HG02884 (cell line): ENCODE data around the gene NKX1-2.
"Not testable (repeated sequence)": the region's sequence is repeated elsewhere in the genome, so short reads cannot be mapped to it uniquely, and the experiment has no call there.

Experiments used
- ATAC-seq: cut with Tn5 transposase; IDR thresholded peaks from one replicate; pipeline ENCODE4 v1.9.1; 2021; ENCODE audit warnings: mild to moderate bottlenecking, moderate library complexity; ENCODE audit not compliant: unreplicated experiment

The NKX1-2 gene

GRCh38 chr10:124453960-124454610 is 4.2 kb upstream of the NKX1-2 start:
- no peak for ATAC-seq

DNA sequence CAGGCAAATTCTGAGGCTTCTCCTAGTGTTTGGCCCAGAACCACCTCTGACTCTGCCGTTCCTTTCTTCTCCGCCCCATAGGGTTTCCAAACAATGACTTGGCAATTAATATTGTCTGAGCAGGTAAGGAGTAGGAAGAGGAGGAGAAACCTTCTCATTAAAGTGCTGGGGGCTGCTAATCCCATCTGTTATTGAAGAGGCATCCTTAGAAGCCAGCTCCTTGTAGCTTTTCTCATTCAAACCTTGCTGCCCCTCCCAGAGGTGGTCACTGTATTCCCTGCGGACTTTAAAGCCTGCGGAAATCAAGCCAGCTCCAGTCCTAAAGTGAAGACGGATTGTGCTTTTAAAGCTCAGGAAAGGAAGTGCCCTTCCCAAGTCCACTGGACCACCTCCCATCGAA is 1.4 kb upstream of the NKX1-2 start:
- no peak for ATAC-seq

- ATAC-seq = no peak
Observed at GRCh38 chr10:124450783-124451057, 885 bp upstream of the NKX1-2 start.

DNA sequence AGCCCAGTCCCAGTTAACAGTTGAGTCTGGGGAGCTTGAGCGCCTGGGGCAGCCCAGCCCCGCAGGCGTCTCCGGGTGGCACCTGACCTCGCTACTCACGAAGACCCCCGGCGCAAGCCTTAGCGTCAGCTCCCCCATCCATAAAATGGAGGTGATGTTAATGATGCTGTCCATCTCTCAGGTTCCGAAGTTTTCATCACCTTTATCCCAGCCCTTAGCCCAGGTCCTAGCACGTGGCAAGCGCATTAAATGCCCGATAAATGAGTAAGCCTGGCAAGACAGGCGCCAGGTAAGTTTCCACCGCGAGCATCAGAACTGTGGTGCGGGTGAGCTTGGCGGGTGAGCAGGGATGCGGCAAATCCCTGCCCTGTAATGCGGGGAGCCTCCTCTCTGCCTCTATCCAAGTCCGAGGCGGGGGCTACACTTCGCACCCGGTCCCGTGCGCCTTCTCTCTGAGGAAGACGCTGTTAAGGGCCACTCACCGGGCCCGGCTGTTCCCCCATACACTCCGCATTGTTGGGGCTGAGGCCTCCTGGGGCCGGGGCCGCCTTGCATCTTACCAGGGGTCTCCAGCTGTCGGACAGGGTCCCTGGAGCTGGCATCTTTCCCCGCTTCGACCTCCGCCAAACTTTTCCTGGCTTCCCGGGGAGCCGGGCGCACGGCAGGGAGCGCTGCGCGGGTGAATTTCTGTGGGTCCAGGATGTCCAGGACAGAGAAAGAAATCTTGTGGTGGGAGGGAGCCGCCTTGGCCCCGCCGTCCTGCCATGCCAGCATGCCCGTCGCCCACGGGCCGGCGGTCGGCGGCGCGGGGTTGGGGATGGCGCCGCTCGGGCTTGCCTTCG is 444 bp downstream of the NKX1-2 start:
- ATAC-seq = no peak

GRCh38 chr10:124448696-124449169 is 1.1 kb downstream of the NKX1-2 start:
- no peak for ATAC-seq

DNA sequence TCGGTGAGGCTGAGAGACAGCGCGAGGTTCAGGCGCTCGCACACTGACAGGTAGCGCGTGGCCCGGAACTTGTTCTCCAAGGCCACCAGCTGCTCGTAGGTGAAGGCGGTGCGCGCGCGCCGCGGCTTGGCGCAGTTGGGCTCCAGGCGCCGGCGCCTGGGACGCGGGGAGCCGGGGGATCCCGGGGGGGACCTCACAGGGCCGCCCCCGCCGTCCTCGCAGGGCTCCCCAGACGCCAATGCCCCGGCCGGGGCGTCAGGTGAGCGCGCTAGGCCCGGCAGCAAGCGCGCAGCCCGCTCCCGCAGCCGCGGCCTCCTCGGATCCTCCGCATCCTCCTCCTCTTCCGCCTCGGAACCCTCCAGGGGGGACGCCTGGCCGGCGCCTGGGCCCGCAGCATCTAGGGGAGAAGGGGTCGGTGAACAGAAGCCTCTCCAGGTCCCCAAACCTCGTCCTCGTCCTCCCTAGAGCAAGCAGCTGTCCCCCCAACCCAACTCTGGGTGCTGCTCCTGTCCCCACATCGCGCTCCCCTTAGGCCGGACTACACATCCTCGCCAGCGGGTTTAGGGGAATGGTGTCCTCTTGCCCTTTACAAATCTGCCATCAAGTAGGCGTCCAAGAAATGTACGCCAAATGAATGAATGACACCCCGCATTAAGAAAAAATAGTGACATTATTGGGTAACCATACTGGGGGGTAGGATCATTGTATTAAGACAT is 1.9 kb downstream of the NKX1-2 start:
- ATAC-seq = no peak

DNA sequence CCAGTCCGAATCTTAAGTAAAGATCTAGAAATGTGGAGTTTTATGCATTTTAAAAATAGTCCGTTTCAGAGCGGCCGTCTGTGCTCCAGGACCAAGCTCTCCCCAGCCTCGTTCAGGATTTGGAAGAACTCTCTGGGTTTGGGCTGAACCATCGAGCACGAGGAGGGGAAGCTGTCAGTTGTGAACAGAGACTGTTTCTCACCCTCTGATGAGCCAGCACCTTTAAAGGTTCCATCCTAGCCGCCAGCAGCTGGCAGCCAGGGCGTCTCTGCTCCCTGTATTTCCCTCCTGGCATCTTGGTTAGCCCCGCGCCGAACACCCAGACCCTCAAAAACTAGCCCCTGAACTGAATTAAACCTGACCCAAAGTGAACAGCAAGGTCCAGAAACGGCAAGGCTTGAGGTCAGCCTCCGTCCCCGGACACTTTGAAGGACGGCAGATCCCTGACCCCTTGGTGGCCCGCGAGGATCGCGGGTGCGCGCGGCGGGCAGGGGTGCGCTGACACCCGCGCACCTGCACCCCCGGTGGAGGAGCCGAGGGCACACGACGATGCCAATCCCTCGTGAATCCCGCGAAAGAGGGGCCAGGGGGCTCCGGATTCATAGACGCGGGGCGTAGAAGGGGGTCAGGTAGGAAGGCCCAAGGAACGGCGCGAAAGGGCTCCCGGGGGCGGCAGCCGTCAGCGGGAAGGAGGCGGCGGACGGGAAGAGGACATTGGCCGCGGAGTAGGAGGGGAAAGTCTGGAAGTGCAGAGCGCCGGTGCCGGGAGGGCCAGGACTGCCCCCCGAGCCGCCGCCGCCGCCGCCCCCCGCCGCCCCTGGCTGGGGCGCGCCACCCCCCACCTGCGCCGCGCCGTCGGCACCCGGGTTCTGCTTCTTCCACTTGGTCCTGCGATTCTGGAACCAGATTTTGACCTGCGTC is 2.7 kb downstream of the NKX1-2 start:
- ATAC-seq = no peak

GRCh38 chr10:124441694-124442093 is 8.1 kb downstream of the NKX1-2 start:
- ATAC-seq = not testable (repeated sequence)

GRCh38 chr10:124436191-124436638 is 13.6 kb downstream of the NKX1-2 start:
- peak; percentile 74 for ATAC-seq

- not testable (repeated sequence) for ATAC-seq
Observed at GRCh38 chr10:124435683-124436082, 14.2 kb downstream of the NKX1-2 start.

GRCh38 chr10:124433461-124433860 is 16.4 kb downstream of the NKX1-2 start:
- no peak for ATAC-seq

- no peak for ATAC-seq
Observed at GRCh38 chr10:124430077-124430476, 19.8 kb downstream of the NKX1-2 start.

GRCh38 chr10:124429576-124429975 is 20.3 kb downstream of the NKX1-2 start:
- no peak for ATAC-seq

DNA sequence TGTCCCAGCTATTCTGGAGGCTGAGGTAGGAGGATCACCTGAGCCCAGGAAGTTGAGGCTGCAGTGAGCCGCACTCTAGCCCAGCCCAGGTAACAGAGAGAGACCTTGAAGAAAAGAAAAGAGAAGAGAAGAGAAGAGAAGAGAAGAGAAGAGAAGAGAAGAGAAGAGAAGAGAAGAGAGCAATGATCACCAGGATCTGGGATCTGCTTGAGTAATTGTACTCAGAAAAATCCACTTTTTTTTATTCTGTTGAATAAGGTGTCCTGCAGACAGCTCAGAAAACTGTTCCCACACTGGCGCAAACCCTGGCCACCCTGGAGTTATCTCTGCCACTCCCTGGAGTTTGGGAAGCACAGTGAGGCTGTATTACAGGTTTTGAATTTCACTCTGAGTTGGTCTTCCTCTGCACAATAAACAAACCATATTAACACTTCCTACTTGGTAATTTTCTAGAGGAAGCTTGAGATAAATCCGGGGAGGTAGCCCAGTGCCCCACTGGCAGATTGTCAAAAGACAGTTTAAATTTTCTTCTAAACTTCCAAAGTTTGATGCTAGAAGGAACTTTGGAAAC is 21.5 kb downstream of the NKX1-2 start:
- no peak for ATAC-seq

DNA sequence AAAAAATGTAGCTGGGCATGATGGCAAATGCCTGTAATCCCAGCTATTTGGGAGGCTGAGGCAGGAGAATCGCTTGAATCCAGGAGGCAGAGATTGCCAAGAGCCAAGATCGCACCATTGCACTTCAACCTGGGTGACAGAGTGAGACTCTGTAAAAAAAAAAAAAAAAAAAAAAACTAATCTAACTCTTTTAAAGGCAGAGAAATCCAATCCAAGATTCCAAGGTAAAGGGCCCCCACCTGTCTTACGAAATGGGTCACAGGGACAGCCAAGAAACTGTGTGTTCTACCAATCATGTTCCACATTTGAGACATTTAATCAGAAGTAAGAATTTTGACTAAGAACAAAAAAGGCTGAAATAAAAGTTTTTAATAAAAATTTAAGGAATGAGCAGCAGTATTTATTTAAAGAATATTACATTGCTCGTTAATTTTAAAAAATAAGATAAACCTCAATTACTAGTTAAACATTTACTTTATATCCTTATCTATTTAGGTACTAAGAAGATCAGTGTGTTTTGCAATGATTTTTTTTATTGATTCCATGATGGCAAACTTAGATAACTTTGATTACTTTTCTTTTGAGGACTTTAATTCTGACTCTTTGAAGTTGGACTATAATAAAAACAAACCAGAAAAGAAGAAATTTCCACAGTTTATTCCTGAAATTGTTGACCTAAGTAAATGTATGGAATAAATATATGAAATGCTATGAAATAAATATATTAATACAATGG is 24.4 kb downstream of the NKX1-2 start:
- ATAC-seq = no peak

GRCh38 chr10:124423813-124424212 is 26.0 kb downstream of the NKX1-2 start:
- ATAC-seq = no peak

DNA sequence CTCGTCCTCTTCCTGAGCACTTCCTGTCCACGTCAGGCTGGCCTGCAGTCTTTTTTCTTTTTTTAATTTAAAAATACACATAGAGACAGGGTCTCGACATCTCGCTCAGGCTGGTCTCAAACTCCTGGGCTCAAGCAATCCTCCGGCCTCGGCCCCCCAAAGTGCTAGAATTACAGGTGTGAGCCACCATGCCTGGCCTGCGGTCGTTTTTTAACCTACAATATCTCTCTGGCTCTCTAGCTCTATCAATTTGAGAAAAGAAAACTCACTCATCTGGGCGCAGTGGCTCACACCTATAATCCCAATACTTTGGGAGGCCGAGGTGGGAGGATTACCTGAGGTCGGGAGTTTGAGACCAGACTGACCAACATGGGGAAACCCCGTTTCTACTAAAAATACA is 27.1 kb downstream of the NKX1-2 start:
- no peak for ATAC-seq

GRCh38 chr10:124420254-124420653 is 29.6 kb downstream of the NKX1-2 start:
- ATAC-seq = no peak

- no peak for ATAC-seq
Observed at GRCh38 chr10:124419635-124420034, 30.2 kb downstream of the NKX1-2 start.
